ENCODE measurements around the gene SLC26A6.

SLC26A6 gene

DNA sequence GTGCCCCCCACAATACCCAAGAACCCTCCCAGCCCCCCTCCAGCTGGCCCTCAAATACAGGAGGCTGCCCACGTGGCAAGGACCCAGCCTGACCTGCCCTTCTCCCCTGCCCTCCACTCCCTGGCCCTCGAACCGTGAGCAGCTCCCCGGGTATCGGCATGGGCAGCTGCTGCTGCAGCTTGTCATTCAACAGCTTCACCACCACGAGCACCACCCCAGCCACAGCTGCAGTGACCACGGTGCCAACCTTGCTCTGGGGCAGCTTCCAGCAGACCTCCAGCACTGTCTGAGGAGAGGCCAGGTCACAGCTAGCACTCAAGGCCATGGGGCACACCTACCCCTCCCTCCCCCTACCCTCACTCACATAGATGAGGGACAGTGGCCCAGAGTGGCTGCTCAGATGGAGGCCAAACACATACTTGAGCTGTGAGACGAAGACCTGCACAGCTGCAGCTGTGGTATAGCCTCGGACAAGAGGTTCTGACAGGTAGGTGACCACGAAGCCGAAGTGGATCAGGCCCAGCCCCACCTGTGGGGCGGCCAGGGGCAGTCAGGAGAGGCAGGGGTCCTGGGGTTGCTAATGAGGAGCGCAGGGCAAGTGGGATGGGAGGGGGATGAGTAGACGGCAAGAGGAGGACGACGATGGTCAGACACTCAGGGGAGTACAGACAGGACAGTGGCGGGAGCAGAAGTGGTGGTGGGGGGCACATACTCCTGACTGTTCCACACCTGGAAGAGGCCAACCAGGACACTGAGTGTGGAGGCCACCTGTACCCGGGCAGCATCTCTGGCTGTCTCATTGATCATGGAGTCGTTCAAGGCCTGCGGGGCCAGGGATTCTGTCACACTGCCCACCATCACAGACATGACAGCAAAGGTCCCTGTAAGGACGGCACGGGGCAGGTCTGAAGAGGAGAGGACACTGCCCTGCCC, 3.5 kb downstream of the SLC26A6 start:
- Histone ChIP-seq H3K36me3 (ENCODE audit: control insufficient read depth, insufficient read depth, low read length) (peaks cover 41% of the 10 kb centered on the region), H3K4me1 (ENCODE audit: control insufficient read depth, insufficient read depth, low read length) (peaks cover 5% of the 10 kb centered on the region; the same call in 1 of the 2 replicates), H3K4me3 (ENCODE audit: low read length) (no peak overlapping the region), H3K27me3 (ENCODE audit: control insufficient read depth, insufficient read depth, low read length) (no peaks in the 10 kb centered on the region), H3K27ac (ENCODE audit: low read length) (no peak overlapping the region), H3K9me3 (ENCODE audit: control insufficient read depth, insufficient read depth, low read length) (no peaks in the 10 kb centered on the region)
- no peak for DNase-seq (ENCODE audit: low read depth, low spot score)
- no CpG with 5 or more reads among the region's 22 CpGs for WGBS (ENCODE audit: insufficient coverage, insufficient read length)

- Histone ChIP-seq H3K27me3 (ENCODE audit: control insufficient read depth, insufficient read depth, low read length) (no peaks in the 10 kb centered on the region), H3K9me3 (ENCODE audit: control insufficient read depth, insufficient read depth, low read length) (no peaks in the 10 kb centered on the region), H3K4me3 (ENCODE audit: low read length) (no peak overlapping the region), H3K36me3 (ENCODE audit: control insufficient read depth, insufficient read depth, low read length) (peaks cover 44% of the 10 kb centered on the region), H3K4me1 (ENCODE audit: control insufficient read depth, insufficient read depth, low read length) (0 out of 2 replicates have a peak, but pooled peaks cover 3% of the 10 kb centered on the region), H3K27ac (ENCODE audit: low read length) (no peak overlapping the region)
- no peak for DNase-seq (ENCODE audit: low read depth, low spot score)
- WGBS (ENCODE audit: insufficient coverage, insufficient read length) = no CpG with 5 or more reads among the region's 12 CpGs
Measured at GRCh38 chr3:48630833-48631232, 4.4 kb downstream of the SLC26A6 start.

DNA sequence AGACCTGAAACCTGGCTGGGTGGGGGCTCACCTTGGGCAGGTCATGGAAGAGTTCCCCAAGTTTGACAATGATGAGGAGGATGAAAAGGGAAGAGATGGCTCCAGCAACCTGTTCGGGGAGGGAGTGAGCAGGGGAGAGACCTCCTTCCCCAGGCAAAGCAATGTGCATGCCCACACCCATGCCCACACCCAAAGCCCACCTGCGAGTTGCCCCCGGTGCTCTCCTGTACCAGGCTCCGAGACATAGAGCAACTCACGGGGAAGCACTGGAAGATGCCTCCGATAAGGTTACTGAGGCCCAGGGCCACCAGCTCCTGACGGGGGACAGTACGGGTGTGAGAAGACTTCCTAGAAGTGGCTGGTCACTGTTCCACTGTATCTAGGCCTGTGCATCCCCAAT, 4.9 kb downstream of the SLC26A6 start:
- Histone ChIP-seq H3K9me3 (ENCODE audit: control insufficient read depth, insufficient read depth, low read length) (no peaks in the 10 kb centered on the region), H3K4me1 (ENCODE audit: control insufficient read depth, insufficient read depth, low read length) (0 out of 2 replicates have a peak, but pooled peaks cover 3% of the 10 kb centered on the region), H3K27ac (ENCODE audit: low read length) (no peak overlapping the region), H3K4me3 (ENCODE audit: low read length) (no peak overlapping the region), H3K36me3 (ENCODE audit: control insufficient read depth, insufficient read depth, low read length) (peaks cover 49% of the 10 kb centered on the region), H3K27me3 (ENCODE audit: control insufficient read depth, insufficient read depth, low read length) (no peaks in the 10 kb centered on the region)
- WGBS (ENCODE audit: insufficient coverage, insufficient read length) = no CpG with 5 or more reads among the region's 8 CpGs
- no peak for DNase-seq (ENCODE audit: low read depth, low spot score)

GRCh38 chr3:48629894-48630293, 5.4 kb downstream of the SLC26A6 start:
- Histone ChIP-seq H3K36me3 (ENCODE audit: control insufficient read depth, insufficient read depth, low read length) (peaks cover 52% of the 10 kb centered on the region), H3K27ac (ENCODE audit: low read length) (no peak overlapping the region), H3K4me1 (ENCODE audit: control insufficient read depth, insufficient read depth, low read length) (0 out of 2 replicates have a peak, but pooled peaks cover 3% of the 10 kb centered on the region), H3K4me3 (ENCODE audit: low read length) (no peak overlapping the region; the same call in 1 of the 2 replicates), H3K27me3 (ENCODE audit: control insufficient read depth, insufficient read depth, low read length) (no peaks in the 10 kb centered on the region), H3K9me3 (ENCODE audit: control insufficient read depth, insufficient read depth, low read length) (no peaks in the 10 kb centered on the region)
- no peak for DNase-seq (ENCODE audit: low read depth, low spot score)
- no CpG with 5 or more reads among the region's 12 CpGs for WGBS (ENCODE audit: insufficient coverage, insufficient read length)

- no peak for DNase-seq (ENCODE audit: low read depth, low spot score)
- peaks cover 51% of the 10 kb centered on the region for H3K36me3 ChIP-seq (ENCODE audit: control insufficient read depth, insufficient read depth, low read length)
- H3K27me3 ChIP-seq (ENCODE audit: control insufficient read depth, insufficient read depth, low read length) = no peaks in the 10 kb centered on the region
- peaks cover 3% of the 10 kb centered on the region for H3K4me1 ChIP-seq (ENCODE audit: control insufficient read depth, insufficient read depth, low read length)
- H3K9me3 ChIP-seq (ENCODE audit: control insufficient read depth, insufficient read depth, low read length) = no peaks in the 10 kb centered on the region
- H3K27ac ChIP-seq (ENCODE audit: low read length) = no peak overlapping the region
- H3K4me3 ChIP-seq (ENCODE audit: low read length) = no peak overlapping the region
- no CpG with 5 or more reads among the region's 13 CpGs for WGBS (ENCODE audit: insufficient coverage, insufficient read length)
Measured at GRCh38 chr3:48628277-48629017, 6.8 kb downstream of the SLC26A6 start.

- WGBS (ENCODE audit: insufficient coverage, insufficient read length) = no CpG with 5 or more reads among the region's 6 CpGs
- peaks cover 28% of the 10 kb centered on the region for H3K36me3 ChIP-seq (ENCODE audit: control insufficient read depth, insufficient read depth, low read length)
- peaks cover 3% of the 10 kb centered on the region for H3K4me1 ChIP-seq (ENCODE audit: control insufficient read depth, insufficient read depth, low read length)
- H3K9me3 ChIP-seq (ENCODE audit: control insufficient read depth, insufficient read depth, low read length) = no peaks in the 10 kb centered on the region
- no peak for DNase-seq (ENCODE audit: low read depth, low spot score)
- no peaks in the 10 kb centered on the region for H3K27me3 ChIP-seq (ENCODE audit: control insufficient read depth, insufficient read depth, low read length)
- no peak overlapping the region for H3K27ac ChIP-seq (ENCODE audit: low read length)
- no peak overlapping the region for H3K4me3 ChIP-seq (ENCODE audit: low read length)
Measured at GRCh38 chr3:48625600-48625999, 9.7 kb downstream of the SLC26A6 start.

GRCh38 chr3:48624767-48625166, 10.5 kb downstream of the SLC26A6 start:
- H3K27ac ChIP-seq (ENCODE audit: low read length) = no peak overlapping the region
- H3K27me3 ChIP-seq (ENCODE audit: control insufficient read depth, insufficient read depth, low read length) = no peaks in the 10 kb centered on the region
- H3K9me3 ChIP-seq (ENCODE audit: control insufficient read depth, insufficient read depth, low read length) = no peaks in the 10 kb centered on the region
- H3K4me3 ChIP-seq (ENCODE audit: low read length) = no peak overlapping the region
- H3K4me1 ChIP-seq (ENCODE audit: control insufficient read depth, insufficient read depth, low read length) = peaks cover 3% of the 10 kb centered on the region
- no CpG with 5 or more reads among the region's 10 CpGs for WGBS (ENCODE audit: insufficient coverage, insufficient read length)
- peaks cover 26% of the 10 kb centered on the region for H3K36me3 ChIP-seq (ENCODE audit: control insufficient read depth, insufficient read depth, low read length)
- DNase-seq (ENCODE audit: low read depth, low spot score) = no peak

GRCh38 chr3:48623851-48624547, 11.3 kb downstream of the SLC26A6 start:
- H3K4me3 ChIP-seq (ENCODE audit: low read length) = no peak overlapping the region
- peaks cover 25% of the 10 kb centered on the region for H3K36me3 ChIP-seq (ENCODE audit: control insufficient read depth, insufficient read depth, low read length)
- no peaks in the 10 kb centered on the region for H3K27me3 ChIP-seq (ENCODE audit: control insufficient read depth, insufficient read depth, low read length)
- H3K9me3 ChIP-seq (ENCODE audit: control insufficient read depth, insufficient read depth, low read length) = no peaks in the 10 kb centered on the region
- no CpG with 5 or more reads among the region's 6 CpGs for WGBS (ENCODE audit: insufficient coverage, insufficient read length)
- H3K4me1 ChIP-seq (ENCODE audit: control insufficient read depth, insufficient read depth, low read length) = peaks cover 3% of the 10 kb centered on the region
- no peak for DNase-seq (ENCODE audit: low read depth, low spot score)
- no peak overlapping the region for H3K27ac ChIP-seq (ENCODE audit: low read length)

- H3K27ac ChIP-seq (ENCODE audit: low read length) = no peak within 1 kb of the TSS
- no CpG with 5 or more reads among the region's 19 CpGs for WGBS (ENCODE audit: insufficient coverage, insufficient read length)
- no peak for DNase-seq (ENCODE audit: low read depth, low spot score)
- H3K4me1 ChIP-seq (ENCODE audit: control insufficient read depth, insufficient read depth, low read length) = peaks cover 3% of the 10 kb centered on the region
- peaks cover 3% of the 10 kb centered on the region; the same call in 1 of the 2 replicates for H3K9me3 ChIP-seq (ENCODE audit: control insufficient read depth, insufficient read depth, low read length)
- no peaks in the 10 kb centered on the region for H3K27me3 ChIP-seq (ENCODE audit: control insufficient read depth, insufficient read depth, low read length)
- H3K4me3 ChIP-seq (ENCODE audit: low read length) = no peak within 1 kb of the TSS
- H3K36me3 ChIP-seq (ENCODE audit: control insufficient read depth, insufficient read depth, low read length) = peaks cover 10% of the 10 kb centered on the region; the same call in 1 of the 2 replicates
Measured at GRCh38 chr3:48621461-48621869, 13.8 kb downstream of the SLC26A6 start, which contains the start of gene TMEM89. Gene TMEM89, minus strand, starts transcription at chr3:48621769. Its CDS starts 13 bp downstream, at chr3:48621756.

Measured in iPS DF 6.9 (cell line).